ENCODE data around the gene LIPM. TPM values are rescaled to one million over a fixed set of nuclear protein-coding genes. Genes with fewer than 3 reads are reported as not detected.

Gene LIPM
- total and polyA plus RNA-seq, 8 donors = not detected

DNA sequence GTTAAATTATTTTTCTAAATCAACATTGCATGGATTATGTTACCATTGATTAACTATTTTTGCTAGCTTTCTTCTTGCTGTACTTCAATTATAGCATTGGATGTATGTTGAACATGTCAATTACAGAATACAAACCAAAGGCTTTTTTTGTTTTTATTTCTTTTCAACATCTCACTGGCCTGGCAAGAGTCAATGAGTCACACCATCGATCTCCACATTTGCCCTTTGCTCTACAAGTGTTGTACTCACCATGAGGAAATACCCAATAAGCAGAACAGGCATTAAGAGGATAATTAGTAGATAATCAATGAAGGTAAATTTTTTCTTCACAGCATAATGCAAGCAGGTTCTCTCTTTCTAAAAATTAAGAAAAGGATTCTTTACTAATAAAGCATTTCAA is 25.8 kb downstream of the LIPM start:
- no peak for DNase-seq
- TF ChIP-seq CTCF (IDR thresholded peaks at IDR 0.05) = no peak
- FAIRE-seq = no peak
- intact Hi-C loops (cut with DNase I) = no loop called here
- ATAC-seq = no peak
- Histone ChIP-seq H3K4me3 (no peak overlapping the region), H3K4me1 (no peaks in the 10 kb centered on the region), H3K27me3 (no peaks in the 10 kb centered on the region), H3K9me3 (no peaks in the 10 kb centered on the region), H3K36me3 (no peaks in the 10 kb centered on the region), H3K27ac (no peak overlapping the region)
- WGBS, 2 donors = 33 to 34% methylated on average over 1 of the region's 1 CpG

GRCh38 chr10:88830643-88831268 is 28.2 kb downstream of the LIPM start:
- H3K9me3 ChIP-seq = no peaks in the 10 kb centered on the region
- H3K4me3 ChIP-seq = no peak overlapping the region
- DNase-seq (no peak), FAIRE-seq (no peak), ATAC-seq (no peak)
- 71 to 81% methylated on average over 9 of the region's 9 CpGs for WGBS, 2 donors
- no peak overlapping the region for H3K27ac ChIP-seq
- H3K27me3 ChIP-seq = no peaks in the 10 kb centered on the region
- H3K4me1 ChIP-seq = peaks cover 0 to 1% (median 0%) of the 10 kb centered on the region in 3 donors
- H3K36me3 ChIP-seq = no peaks in the 10 kb centered on the region
- no peak for TF ChIP-seq CTCF (IDR thresholded peaks at IDR 0.05)
- intact Hi-C loops (cut with DNase I) = loop anchor here in 2 of 3 donors (5.0 to 10.0 kb wide), 2 partner anchors 102 to 104 kb away; no protein-coding TSS in a partner anchor

- TF ChIP-seq CTCF (IDR thresholded peaks at IDR 0.05) = no peak
- no peak for DNase-seq
These were observed 29.2 kb downstream of the LIPM start for GRCh38 chr10:88831709-88832108.

GRCh38 chr10:88832376-88832775 is 29.8 kb downstream of the LIPM start:
- no peak for TF ChIP-seq CTCF (IDR thresholded peaks at IDR 0.05)
- Histone ChIP-seq H3K4me3 (no peak overlapping the region), H3K36me3 (no peaks in the 10 kb centered on the region), H3K9me3 (no peaks in the 10 kb centered on the region), H3K27me3 (no peaks in the 10 kb centered on the region), H3K27ac (no peak overlapping the region), H3K4me1 (peaks cover 0 to 8% (median 0%) of the 10 kb centered on the region in 3 donors)
- peak; percentile 68 for FAIRE-seq
- intact Hi-C loops (cut with DNase I) = loop anchor here in 2 of 3 donors (5.0 to 10.0 kb wide), 2 partner anchors 100 to 102 kb away; no protein-coding TSS in a partner anchor
- no peak for ATAC-seq
- no peak for DNase-seq

More at GRCh38 chr10:88831709-88832108, 29.2 kb downstream of the LIPM start:
- intact Hi-C loops (cut with DNase I) = loop anchor here in 2 of 3 donors (5.0 to 10.0 kb wide), 2 partner anchors 101 to 103 kb away; no protein-coding TSS in a partner anchor
- no peaks in the 10 kb centered on the region for H3K27me3 ChIP-seq
- 62 to 75% methylated on average over 8 of the region's 8 CpGs for WGBS, 2 donors
- FAIRE-seq (no peak), ATAC-seq (no peak)
- H3K27ac ChIP-seq = no peak overlapping the region
- peaks cover 0 to 8% (median 0%) of the 10 kb centered on the region in 3 donors for H3K4me1 ChIP-seq
- no peak overlapping the region for H3K4me3 ChIP-seq
- no peaks in the 10 kb centered on the region for H3K9me3 ChIP-seq
- H3K36me3 ChIP-seq = no peaks in the 10 kb centered on the region

GRCh38 chr10:88833156-88833555 is 30.6 kb downstream of the LIPM start:
- Histone ChIP-seq H3K9me3 (no peaks in the 10 kb centered on the region), H3K27ac (no peak overlapping the region), H3K27me3 (no peaks in the 10 kb centered on the region), H3K4me3 (no peak overlapping the region), H3K4me1 (peaks cover 0 to 8% (median 0%) of the 10 kb centered on the region in 3 donors), H3K36me3 (no peaks in the 10 kb centered on the region)
- 87 to 91% methylated on average over 2 of the region's 2 CpGs for WGBS, 2 donors
- intact Hi-C loops (cut with DNase I) = loop anchor here in 2 of 3 donors (5.0 to 10.0 kb wide), 2 partner anchors 99 to 102 kb away; no protein-coding TSS in a partner anchor
- DNase-seq (no peak), FAIRE-seq (no peak), ATAC-seq (no peak)
- no peak for TF ChIP-seq CTCF (IDR thresholded peaks at IDR 0.05)

Measured in pancreas (tissue), 10 donors.